Stimulated activated CD4-positive, alpha-beta T cell treated with anti-CD3 and anti-CD28 coated beads, Interleukin-1b, Interleukin-23, amount 100 ng/mL, for 48 hours (primary cell): Measurements from ENCODE around the gene PABPN1L.

Experiments
- DNase-seq: peaks from one replicate; pipeline ENCODE4 v3.0.0-alpha.2; 2020

The PABPN1L gene

GRCh38 chr16:88883117-88883895 is 16.8 kb upstream of the PABPN1L start:
- DNase-seq: no peak

GRCh38 chr16:88882358-88883030 is 16.0 kb upstream of the PABPN1L start:
- no peak for DNase-seq

- DNase-seq: no peak
These were observed 15.4 kb upstream of the PABPN1L start for GRCh38 chr16:88881675-88882357.

DNA sequence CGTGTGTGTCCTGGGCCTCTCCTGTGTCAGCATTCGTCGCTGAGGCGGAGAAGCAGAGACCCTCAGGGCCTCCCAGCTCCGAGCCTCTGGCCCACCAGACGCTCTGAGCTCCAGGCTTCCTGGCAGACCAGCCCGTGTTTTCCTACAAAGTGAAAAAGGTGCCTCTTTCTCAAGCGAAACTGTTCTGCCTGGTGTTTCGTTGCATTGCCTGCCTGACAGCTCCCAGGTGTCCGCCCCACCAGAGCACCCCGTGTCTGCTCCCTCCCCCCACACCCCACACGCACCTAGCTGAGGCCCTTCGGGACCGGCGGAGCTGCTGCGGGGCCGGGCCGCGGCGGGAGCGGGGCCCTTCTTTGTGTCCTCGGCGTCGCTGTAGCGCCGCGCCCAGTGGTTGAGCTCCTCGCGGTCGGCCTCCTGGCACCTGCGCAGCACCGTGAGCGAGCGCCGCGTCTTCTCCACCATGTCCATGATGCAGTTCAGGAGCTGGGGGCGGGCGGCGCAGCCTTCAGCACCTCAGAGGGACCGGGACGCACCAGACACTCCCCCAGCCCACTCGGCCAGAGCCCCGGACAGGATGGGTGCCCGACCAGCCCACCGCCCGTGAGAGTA is 14.7 kb upstream of the PABPN1L start:
- DNase-seq: no peak

GRCh38 chr16:88880226-88881006 is 14.0 kb upstream of the PABPN1L start:
- DNase-seq: no peak

DNA sequence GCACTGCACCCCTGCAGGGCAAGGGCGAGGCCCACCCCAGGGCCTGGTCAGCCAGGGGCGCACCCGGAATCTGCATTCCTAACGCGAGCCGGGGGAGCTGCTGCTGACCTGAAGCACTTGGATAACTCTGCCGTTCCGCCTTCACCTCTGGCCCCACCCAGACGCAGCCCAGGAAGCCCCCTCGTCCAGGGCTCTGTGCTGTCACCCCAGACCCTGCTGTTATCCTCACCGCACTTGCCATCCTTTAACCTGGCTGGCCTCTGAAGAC is 13.3 kb upstream of the PABPN1L start:
- DNase-seq: no peak

GRCh38 chr16:88878967-88879787 is 12.7 kb upstream of the PABPN1L start:
- DNase-seq: no peak

GRCh38 chr16:88878356-88878755 is 11.9 kb upstream of the PABPN1L start:
- no peak for DNase-seq

DNA sequence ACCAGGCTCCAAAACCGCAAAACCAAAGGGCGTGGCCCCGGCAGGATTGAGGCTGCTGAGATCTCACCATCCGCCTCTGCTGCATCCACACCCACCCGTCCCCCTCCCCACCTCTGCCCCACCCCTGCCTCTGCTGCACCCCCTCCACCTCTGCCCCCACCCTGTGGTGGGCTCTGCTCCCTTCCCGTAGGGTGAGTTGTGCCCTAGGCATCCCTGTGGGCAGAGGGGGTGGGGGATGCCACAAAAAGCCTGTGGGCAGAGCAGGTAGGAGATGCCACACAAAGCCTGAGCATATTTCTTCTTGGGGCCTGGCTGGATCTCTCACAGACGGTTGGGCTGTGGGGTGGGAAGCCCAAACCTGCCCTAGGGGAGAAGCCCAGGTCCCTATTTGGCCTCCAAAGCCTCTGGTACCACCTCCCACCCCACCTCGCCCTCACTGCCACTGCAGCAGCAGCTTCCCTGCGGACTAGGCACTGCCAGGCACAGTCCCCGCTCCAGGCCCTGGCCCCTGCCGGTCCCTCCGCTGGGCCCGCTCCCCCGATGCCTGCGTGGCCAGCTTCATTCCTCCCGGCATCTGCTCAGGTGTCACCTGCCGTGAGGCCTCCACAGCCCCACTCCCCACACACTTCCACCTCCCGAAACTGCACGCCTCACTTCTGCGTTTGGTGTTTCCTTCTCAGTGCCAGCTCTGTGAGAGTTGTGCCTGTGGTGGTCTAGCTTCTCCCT is 11.3 kb upstream of the PABPN1L start:
- DNase-seq: no peak

GRCh38 chr16:88876942-88877526 is 10.6 kb upstream of the PABPN1L start:
- no peak for DNase-seq

GRCh38 chr16:88875703-88876234 is 9.3 kb upstream of the PABPN1L start:
- DNase-seq: no peak

DNA sequence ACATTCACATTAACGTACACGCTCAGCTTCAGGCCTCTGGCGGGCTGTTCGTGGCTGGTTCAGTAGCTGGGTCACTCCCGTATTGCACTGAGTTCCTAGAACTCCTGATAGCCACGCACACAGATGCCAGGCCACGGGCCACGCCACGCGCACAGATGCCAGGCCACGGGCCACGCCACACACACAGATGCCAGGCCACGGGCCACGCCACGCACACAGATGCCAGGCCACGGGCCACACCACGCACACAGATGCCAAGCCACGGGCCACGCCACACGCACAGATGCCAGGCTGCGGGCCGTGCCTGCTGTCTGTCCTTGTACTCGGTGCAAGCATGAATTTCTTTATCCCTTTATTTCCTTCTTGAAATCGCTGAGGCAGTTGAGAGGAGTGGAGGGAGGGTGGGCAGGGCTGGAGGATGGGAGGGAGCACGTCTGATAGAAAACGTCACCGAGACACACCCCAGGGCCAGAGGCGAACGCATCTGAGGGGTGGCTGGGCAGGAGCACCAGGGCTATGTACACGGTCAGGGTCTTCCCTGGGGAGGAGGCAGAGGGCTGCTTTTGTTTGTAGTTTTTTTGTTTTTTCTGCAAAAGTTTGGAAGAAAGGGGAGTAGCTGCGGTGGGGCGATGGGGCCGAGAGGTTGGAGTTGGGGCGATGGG is 8.6 kb upstream of the PABPN1L start:
- no peak for DNase-seq

- no peak for DNase-seq
These were observed 6.3 kb upstream of the PABPN1L start for GRCh38 chr16:88872650-88873331.

DNA sequence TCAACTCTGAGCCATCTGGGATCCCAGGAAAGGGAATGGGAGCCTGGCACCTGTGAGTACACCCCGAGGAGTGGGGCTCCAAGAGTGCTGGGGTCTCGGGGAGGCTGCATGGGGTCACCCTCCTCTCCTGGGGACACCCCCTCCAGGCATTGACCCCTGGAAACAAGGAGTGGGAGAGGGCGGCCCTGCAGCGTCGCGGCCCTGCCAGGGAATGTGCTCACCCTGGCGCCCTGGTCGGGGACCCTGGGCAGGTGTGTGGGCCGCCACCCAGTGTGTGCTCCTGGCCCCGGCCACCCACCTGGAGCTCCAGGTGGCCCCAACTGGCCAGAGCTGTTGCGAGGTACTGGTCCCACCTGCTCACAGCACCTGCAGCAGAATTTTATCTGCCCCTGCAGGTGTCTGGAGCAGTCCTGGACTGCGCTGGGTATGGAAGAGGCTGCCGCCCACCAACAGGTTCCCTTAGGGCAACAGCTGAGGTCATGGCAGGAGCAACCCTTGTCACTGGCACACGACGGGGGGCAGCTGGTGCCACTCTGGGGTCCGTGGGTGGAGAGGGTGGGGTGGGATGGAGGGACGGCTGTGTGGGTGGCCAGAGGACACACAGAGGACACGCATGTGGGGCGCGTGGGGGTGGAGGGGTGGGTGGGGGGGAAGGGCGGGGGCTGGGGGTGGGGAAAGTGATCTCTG is 5.4 kb upstream of the PABPN1L start:
- no peak for DNase-seq

DNA sequence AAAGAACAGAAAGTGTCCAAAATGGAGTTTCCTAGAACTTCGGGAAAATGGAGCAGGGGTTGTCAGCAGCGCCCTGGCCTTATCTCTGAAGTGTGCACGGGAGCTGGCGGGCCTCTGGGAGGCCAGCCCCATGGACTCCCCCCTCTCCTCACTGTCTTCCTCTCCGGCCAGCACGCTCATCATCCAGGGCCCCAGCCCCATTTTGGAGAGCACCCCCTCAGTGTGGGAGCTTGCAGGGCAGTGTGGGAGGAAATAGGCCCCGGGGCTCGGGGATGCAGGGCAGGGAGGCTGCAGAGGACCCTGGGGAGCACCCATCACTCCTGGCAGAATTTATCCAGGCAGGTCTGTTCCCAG is 4.9 kb upstream of the PABPN1L start:
- no peak for DNase-seq

DNA sequence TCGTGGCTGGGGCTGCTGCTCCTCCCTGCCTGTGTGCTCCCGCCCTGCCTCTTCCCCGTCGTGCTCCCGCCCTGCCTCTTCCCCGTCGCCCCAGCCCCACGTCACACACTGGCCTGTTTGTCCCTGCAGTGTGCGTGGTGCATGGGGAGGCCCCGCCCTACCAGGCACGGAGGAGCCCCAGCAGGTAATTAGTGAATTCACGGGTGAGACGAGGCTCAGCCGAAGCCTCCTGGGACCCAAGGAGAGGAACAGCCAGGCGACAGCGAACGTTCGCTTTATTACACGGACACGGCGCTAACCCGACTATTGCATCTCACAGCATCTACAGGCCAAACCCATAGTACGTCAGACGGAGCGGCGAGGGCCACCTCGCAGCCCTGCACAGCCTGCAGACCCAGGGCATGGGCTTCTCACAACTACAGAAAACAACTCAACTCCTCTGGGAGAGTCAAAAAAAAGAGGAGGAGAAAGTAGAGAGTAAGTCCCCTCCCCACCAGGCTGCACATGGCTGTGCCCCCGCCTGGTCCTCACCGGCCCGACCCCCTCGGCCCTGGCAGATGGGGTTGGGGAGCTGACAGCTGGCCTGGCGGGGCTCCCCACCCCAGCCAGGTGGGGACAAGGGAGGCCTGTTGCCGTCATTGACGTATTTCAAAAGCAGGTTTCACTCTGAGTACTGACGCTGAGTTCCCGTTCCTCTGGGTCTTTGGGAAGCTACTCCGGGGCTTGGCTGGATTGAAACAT is 4.3 kb upstream of the PABPN1L start:
- no peak for DNase-seq

DNA sequence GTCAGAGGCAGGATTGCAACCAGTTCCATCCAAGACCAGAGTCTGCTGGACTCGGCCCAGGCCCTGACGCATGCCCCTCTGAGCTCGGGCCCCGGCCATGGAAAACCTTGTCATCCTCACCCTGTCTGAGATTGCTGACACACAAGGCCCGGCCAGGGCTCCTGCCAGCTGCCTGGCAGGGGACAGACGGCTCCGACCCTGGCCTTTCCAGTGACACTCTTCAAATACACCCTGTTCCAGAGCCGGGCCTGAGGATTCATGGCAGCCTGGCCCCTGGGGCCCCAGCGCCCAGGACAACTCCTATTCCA is 3.2 kb upstream of the PABPN1L start:
- DNase-seq: no peak

DNA sequence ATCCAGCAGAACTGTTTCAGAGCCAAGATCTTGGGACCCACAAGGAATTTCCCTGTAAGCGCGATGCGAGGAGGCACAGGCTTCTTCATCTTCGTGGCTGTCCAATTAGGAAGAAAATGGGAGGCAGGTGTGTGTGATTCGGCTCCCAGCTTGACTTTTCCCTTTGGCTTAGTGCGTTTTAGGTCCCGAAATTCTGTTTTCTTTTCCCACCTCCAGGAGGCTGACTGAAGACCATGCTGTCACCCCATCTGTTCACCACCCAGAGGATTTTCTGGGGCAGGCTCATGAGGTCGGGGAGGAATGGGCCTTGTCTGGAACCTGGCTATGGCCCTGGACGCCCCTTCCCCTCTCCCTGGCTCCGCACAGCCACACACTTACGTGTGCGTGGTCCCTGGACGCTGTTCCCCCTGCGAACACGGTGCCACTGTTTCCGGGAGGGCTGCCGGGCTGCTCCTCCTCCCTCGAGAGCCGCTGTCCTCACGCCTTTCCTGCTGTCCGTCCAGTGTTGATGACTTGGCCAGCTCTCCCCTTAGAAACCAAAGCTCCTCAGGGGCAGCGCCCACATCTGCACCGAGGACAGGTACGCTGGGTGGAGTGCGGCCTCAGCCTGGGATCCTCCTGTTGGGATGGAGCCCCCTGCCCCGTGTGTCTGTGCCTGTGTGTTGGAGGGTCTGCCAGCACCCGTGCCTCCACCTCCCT is 2.7 kb upstream of the PABPN1L start:
- DNase-seq: no peak
